ENCODE results near the gene RAB37. TPM values are rescaled to one million over a fixed set of nuclear protein-coding genes. Genes with fewer than 3 reads are reported as not detected.

Gene RAB37
- total RNA-seq, 3 donors from 2014 or later: 0.98 to 2.1 (median 2.0) TPM

DNA sequence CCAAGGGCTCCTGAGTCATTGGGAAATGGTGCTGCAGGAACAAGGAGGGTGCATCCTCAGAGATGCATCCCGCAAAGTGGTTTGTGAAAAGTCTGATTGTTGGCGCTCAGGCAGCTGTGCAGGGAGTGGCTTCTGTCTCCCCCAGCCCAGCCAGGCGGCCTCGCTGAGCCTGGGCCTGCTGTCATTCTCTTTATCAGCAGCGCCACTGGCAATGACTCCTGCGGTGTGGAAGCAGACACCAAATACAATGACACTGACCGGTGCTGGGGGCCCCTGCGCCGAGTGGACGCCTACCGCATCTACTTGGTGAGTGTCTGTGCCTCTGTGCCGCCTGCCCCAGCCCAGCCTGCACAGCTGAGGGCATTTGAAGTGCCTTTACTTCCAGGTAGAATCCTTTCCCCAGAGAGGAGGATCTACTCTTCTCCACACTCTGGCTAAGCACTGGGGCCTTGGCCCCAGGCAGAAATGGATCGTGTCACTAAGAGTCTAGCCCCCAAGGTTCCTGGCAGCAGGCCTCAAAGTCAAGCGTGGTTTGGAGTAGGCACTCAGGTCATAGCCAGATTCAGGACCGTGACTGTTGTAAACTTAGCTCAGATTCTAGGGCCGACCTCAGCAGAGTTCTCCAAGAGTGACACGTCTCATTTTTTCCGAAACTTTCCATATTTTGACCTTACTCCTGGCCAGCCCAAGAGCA, 58.4 kb downstream of the RAB37 start:
- H3K36me3 ChIP-seq: no peaks in the 10 kb centered on the region
- H3K27me3 ChIP-seq: no peaks in the 10 kb centered on the region
- intact Hi-C loops (cut with DNase I; ENCODE audit: low total_unique reads): loop anchor here (10.0 kb wide), 1 partner anchor 69 kb away; no protein-coding TSS in a partner anchor
- no peak overlapping the region for H3K27ac ChIP-seq
- H3K4me3 ChIP-seq: no peak overlapping the region
- H3K9me3 ChIP-seq: no peaks in the 10 kb centered on the region
- TF ChIP-seq POLR2AphosphoS5 (IDR thresholded peaks at IDR 0.05) (no peak), POLR2A (IDR thresholded peaks at IDR 0.05) (no peak)
- TF ChIP-seq, protein P1, sequence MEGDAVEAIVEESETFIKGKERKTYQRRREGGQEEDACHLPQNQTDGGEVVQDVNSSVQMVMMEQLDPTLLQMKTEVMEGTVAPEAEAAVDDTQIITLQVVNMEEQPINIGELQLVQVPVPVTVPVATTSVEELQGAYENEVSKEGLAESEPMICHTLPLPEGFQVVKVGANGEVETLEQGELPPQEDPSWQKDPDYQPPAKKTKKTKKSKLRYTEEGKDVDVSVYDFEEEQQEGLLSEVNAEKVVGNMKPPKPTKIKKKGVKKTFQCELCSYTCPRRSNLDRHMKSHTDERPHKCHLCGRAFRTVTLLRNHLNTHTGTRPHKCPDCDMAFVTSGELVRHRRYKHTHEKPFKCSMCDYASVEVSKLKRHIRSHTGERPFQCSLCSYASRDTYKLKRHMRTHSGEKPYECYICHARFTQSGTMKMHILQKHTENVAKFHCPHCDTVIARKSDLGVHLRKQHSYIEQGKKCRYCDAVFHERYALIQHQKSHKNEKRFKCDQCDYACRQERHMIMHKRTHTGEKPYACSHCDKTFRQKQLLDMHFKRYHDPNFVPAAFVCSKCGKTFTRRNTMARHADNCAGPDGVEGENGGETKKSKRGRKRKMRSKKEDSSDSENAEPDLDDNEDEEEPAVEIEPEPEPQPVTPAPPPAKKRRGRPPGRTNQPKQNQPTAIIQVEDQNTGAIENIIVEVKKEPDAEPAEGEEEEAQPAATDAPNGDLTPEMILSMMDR (IDR thresholded peaks at IDR 0.05): no peak
- H3K4me1 ChIP-seq: no peaks in the 10 kb centered on the region
- no peak for DNase-seq (ENCODE audit: low spot score in 2 of 2)

DNA sequence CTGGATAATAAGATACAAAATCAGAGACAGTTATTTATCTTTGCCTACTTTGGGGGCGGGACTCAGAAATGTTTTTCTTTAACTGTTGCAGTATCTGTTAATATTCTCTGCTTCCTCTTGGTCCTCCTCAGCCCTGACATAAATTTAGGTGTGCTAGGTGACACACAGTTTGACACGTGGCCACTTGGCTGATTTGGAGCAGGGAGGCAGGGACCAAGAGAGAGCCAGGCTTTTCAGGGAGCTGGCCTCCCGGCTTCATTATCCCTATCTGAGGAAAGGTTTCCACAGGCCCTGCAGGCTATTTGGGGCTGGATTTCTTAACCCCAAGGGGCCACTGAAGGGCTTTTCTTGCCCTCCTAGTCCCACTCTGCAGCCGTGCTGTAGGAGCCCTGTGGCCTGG, 59.2 kb downstream of the RAB37 start:
- TF ChIP-seq, protein P1 (IDR thresholded peaks at IDR 0.05): no peak
- no peak for TF ChIP-seq POLR2AphosphoS5 (IDR thresholded peaks at IDR 0.05)
- TF ChIP-seq POLR2A (IDR thresholded peaks at IDR 0.05): no peak
- no peaks in the 10 kb centered on the region for H3K36me3 ChIP-seq
- DNase-seq (ENCODE audit: low spot score in 2 of 2): no peak

DNA sequence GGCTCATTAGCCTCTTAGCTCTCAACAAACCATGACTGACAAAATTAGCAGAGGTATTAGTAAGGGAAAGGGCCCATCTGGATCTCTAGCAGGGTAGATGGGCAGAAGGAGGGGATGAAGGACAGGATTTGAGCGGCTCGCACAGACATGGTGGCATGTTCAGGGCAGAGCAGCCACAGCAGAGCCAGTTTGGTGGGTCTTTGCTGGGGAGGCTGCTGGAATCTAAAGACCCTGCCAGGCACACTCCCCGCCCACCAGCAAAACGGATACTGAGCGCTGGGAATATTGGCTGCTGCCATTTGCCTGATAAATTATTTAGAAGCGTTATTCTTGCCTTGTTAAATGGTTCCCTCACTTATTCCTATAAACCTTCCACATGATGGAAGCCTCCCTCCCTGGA, 59.8 kb downstream of the RAB37 start:
- DNase-seq (ENCODE audit: low spot score in 2 of 2): no peak
- intact Hi-C loops (cut with DNase I; ENCODE audit: low total_unique reads): loop anchor here (1.0 to 10.0 kb wide), 2 partner anchors 33 to 68 kb away; no protein-coding TSS in a partner anchor

More for the DNA sequence above, 59.2 kb downstream of the RAB37 start:
- H3K27ac ChIP-seq: no peak overlapping the region
- intact Hi-C loops (cut with DNase I; ENCODE audit: low total_unique reads): loop anchor here (10.0 kb wide), 1 partner anchor 69 kb away; no protein-coding TSS in a partner anchor
- H3K4me1 ChIP-seq: no peaks in the 10 kb centered on the region
- H3K27me3 ChIP-seq: no peaks in the 10 kb centered on the region
- no peaks in the 10 kb centered on the region for H3K9me3 ChIP-seq
- H3K4me3 ChIP-seq: no peak overlapping the region

More for the DNA sequence above, 59.8 kb downstream of the RAB37 start:
- H3K27ac ChIP-seq: no peak overlapping the region
- no peaks in the 10 kb centered on the region for H3K36me3 ChIP-seq
- no peaks in the 10 kb centered on the region for H3K9me3 ChIP-seq
- no peak for TF ChIP-seq POLR2AphosphoS5 (IDR thresholded peaks at IDR 0.05)
- no peaks in the 10 kb centered on the region for H3K4me1 ChIP-seq
- H3K4me3 ChIP-seq: no peak overlapping the region
- H3K27me3 ChIP-seq: no peaks in the 10 kb centered on the region

Other genes starting within 250 kb of the RAB37 start
- gene CD300LB, start 205.8 kb upstream of the RAB37 start, total RNA-seq: under 1 TPM in 2 of 3 donors, not detected in 1; 0.32 to 0.88 TPM
- gene CD300C, start 191.1 kb upstream of the RAB37 start, total RNA-seq: 1 to 10 TPM in 1 of 3 donors, under 1 TPM in 2; 0.33 to 2.1 (median 0.59) TPM
- 1 to 10 TPM in 1 of 3 donors, not detected in 2; 1.5 TPM for gene CD300H, start 169.7 kb upstream of the RAB37 start, total RNA-seq
- gene CD300LD, start 145.0 kb upstream of the RAB37 start, total RNA-seq: not detected
- gene CD300E, start 113.5 kb upstream of the RAB37 start, total RNA-seq: under 1 TPM; under 0.01 to 0.32 (median 0.29) TPM
- gene CD300LF, start 24.3 kb upstream of the RAB37 start, total RNA-seq: 1 to 10 TPM in 1 of 3 donors, under 1 TPM in 2; 0.32 to 2.0 (median 0.98) TPM
- gene NHERF1, start 11.4 kb downstream of the RAB37 start, total RNA-seq: 10 to 100 TPM; 15.8 to 82.8 (median 36.4) TPM
- gene NAT9, start 39.1 kb downstream of the RAB37 start, total RNA-seq: 10 to 100 TPM; 20.6 to 41.3 (median 40.0) TPM
- gene GRIN2C, start 122.6 kb downstream of the RAB37 start, total RNA-seq: under 1 TPM in 1 of 3 donors, not detected in 2; 0.48 TPM
- 1 to 10 TPM; 7.3 to 9.3 (median 8.8) TPM for gene FDXR, start 135.7 kb downstream of the RAB37 start, total RNA-seq
- under 1 TPM in 2 of 3 donors, not detected in 1; 0.33 to 0.80 TPM for gene FADS6, start 156.4 kb downstream of the RAB37 start, total RNA-seq
- not detected for gene USH1G, start 186.0 kb downstream of the RAB37 start, total RNA-seq
- gene OTOP2, start 187.0 kb downstream of the RAB37 start, total RNA-seq: under 1 TPM in 1 of 3 donors, not detected in 2; 0.33 TPM
- gene OTOP3, start 198.6 kb downstream of the RAB37 start, total RNA-seq: not detected
- 10 to 100 TPM in 2 of 3 donors, 1 to 10 TPM in 1; 6.1 to 46.5 (median 37.3) TPM for gene HID1, start 235.5 kb downstream of the RAB37 start, total RNA-seq